HG02678 (cell line): ENCODE data around the gene PDSS2.

Source experiments
- ATAC-seq: cut with Tn5 transposase; IDR thresholded peaks from one replicate; pipeline ENCODE4 v1.9.1; 2021; ENCODE audit warnings: mild to moderate bottlenecking, moderate library complexity; ENCODE audit not compliant: unreplicated experiment

PDSS2 gene

GRCh38 chr6:107419733-107420132, 39.6 kb downstream of the PDSS2 start:
- ATAC-seq: no peak

GRCh38 chr6:107418118-107418517, 41.2 kb downstream of the PDSS2 start:
- ATAC-seq: no peak

- ATAC-seq: no peak
Observed at GRCh38 chr6:107416145-107416544, 43.2 kb downstream of the PDSS2 start.

- ATAC-seq: no peak
Observed at GRCh38 chr6:107413966-107414645, 45.3 kb downstream of the PDSS2 start.

GRCh38 chr6:107411161-107411560, 48.2 kb downstream of the PDSS2 start:
- no peak for ATAC-seq

GRCh38 chr6:107409942-107410341, 49.4 kb downstream of the PDSS2 start:
- ATAC-seq: no peak

GRCh38 chr6:107408714-107409113, 50.6 kb downstream of the PDSS2 start:
- ATAC-seq: no peak

GRCh38 chr6:107405002-107405401, 54.4 kb downstream of the PDSS2 start:
- ATAC-seq: no peak

- ATAC-seq: no peak
Observed at GRCh38 chr6:107402533-107402932, 56.8 kb downstream of the PDSS2 start.

- ATAC-seq: no peak
Observed at GRCh38 chr6:107401573-107401972, 57.8 kb downstream of the PDSS2 start.

- ATAC-seq: no peak
Observed at GRCh38 chr6:107400616-107401147, 58.7 kb downstream of the PDSS2 start.

- no peak for ATAC-seq
Observed at GRCh38 chr6:107399935-107400334, 59.4 kb downstream of the PDSS2 start.

- no peak for ATAC-seq
Observed at GRCh38 chr6:107398001-107398400, 61.4 kb downstream of the PDSS2 start.

GRCh38 chr6:107396211-107396610, 63.2 kb downstream of the PDSS2 start:
- ATAC-seq: no peak

- ATAC-seq: no peak
Observed at GRCh38 chr6:107392069-107392468, 67.3 kb downstream of the PDSS2 start.

GRCh38 chr6:107390685-107391435, 68.5 kb downstream of the PDSS2 start:
- ATAC-seq: no peak

- ATAC-seq: no peak
Observed at GRCh38 chr6:107390056-107390455, 69.3 kb downstream of the PDSS2 start.

- ATAC-seq: no peak
Observed at GRCh38 chr6:107386904-107387303, 72.5 kb downstream of the PDSS2 start.

GRCh38 chr6:107386340-107386739, 73.0 kb downstream of the PDSS2 start:
- no peak for ATAC-seq

- no peak for ATAC-seq
Observed at GRCh38 chr6:107383705-107384104, 75.7 kb downstream of the PDSS2 start.

- no peak for ATAC-seq
Observed at GRCh38 chr6:107374264-107374663, 85.1 kb downstream of the PDSS2 start.

GRCh38 chr6:107369493-107369892, 89.9 kb downstream of the PDSS2 start:
- no peak for ATAC-seq
